ENCODE results near the gene VPS13C. TPM values are rescaled to one million over a fixed set of nuclear protein-coding genes. Genes with fewer than 3 reads are reported as not detected.

Gene VPS13C
- total RNA-seq, 1 experiment from 2014 or later = 18.6 TPM

DNA sequence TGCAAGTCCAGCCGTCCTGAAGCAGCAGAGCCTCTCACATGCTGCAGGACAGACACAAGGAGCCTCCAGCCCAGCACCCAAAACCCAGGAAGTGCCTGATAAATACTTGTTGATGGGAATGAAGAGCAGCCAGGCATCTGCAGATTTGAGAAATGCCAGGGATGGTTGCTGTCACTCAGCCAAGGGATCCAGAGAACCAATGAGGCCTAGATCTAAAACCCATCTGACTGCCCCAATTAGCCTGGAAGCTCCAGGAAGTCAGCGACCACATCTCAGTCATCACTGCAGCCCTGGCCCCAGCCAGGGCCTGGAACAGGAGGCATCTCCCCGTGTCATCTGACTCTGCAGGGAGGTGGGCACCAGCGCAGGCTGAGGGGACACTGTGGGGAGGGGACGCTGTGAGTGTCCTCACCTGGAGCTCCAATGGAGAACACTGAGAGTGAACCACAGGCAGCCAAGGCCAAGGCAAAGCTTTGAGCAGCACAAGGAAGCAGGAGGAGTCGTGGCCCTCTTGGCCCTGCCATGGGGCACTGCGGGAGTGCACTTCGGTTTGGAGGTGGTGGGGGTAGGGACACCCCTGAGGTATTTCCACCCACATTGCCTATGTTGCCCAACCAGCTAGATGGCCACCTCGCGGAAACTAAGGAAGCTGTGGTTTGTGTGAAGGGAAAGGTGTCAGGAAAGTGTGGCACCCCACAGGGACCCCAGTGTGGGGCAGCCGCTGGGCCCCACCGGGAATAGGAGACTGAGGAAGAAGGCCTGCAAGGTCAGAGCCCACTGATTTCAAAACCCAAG, 229.5 kb downstream of the VPS13C start (continued):
- TF ChIP-seq, protein P1, sequence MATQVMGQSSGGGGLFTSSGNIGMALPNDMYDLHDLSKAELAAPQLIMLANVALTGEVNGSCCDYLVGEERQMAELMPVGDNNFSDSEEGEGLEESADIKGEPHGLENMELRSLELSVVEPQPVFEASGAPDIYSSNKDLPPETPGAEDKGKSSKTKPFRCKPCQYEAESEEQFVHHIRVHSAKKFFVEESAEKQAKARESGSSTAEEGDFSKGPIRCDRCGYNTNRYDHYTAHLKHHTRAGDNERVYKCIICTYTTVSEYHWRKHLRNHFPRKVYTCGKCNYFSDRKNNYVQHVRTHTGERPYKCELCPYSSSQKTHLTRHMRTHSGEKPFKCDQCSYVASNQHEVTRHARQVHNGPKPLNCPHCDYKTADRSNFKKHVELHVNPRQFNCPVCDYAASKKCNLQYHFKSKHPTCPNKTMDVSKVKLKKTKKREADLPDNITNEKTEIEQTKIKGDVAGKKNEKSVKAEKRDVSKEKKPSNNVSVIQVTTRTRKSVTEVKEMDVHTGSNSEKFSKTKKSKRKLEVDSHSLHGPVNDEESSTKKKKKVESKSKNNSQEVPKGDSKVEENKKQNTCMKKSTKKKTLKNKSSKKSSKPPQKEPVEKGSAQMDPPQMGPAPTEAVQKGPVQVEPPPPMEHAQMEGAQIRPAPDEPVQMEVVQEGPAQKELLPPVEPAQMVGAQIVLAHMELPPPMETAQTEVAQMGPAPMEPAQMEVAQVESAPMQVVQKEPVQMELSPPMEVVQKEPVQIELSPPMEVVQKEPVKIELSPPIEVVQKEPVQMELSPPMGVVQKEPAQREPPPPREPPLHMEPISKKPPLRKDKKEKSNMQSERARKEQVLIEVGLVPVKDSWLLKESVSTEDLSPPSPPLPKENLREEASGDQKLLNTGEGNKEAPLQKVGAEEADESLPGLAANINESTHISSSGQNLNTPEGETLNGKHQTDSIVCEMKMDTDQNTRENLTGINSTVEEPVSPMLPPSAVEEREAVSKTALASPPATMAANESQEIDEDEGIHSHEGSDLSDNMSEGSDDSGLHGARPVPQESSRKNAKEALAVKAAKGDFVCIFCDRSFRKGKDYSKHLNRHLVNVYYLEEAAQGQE (IDR thresholded peaks at IDR 0.05; ENCODE audit: low read depth) = no peak
- TF ChIP-seq ELF1 (IDR thresholded peaks at IDR 0.05; ENCODE audit: borderline replicate concordance, low read depth) = no peak
- TF ChIP-seq EZH2 (IDR thresholded peaks at IDR 0.05) = no peak
- TF ChIP-seq TCF7L2 (IDR thresholded peaks at IDR 0.05; ENCODE audit: borderline replicate concordance, extremely low read depth, insufficient read depth, insufficient read length) = no peak

DNA sequence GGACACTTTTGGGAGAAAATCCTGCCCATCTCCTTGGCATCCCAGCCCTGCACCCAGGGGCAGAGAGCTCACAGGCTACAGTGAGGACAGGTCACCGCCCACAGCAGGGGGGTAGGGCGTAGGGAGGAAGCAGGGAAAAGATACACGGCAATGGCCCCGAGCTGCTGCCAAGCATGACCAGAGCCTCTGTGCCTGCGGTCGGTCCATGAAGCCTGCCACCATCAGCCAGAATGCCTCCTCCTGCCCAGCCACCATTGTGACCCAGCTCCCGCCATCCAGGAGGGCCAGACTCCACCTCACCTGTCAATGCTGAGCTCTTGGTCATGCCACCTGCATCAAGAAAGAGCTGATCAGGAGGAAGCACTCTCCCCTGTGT, 230.7 kb downstream of the VPS13C start:
- BruUV-seq (replicated peaks) = no TSS peak
- ChIA-PET CTCF (interaction anchor here (0.6 kb wide), 1 partner anchor 662 kb away, joined by 5 read pairs; no protein-coding TSS in a partner anchor), POLR2A (no interaction called here), RAD21 (ENCODE audit: low non-redundant PET in 1 of 2, low total read pairs in 2 of 2, uncharacterized antibody in 2 of 2, unreplicated experiment in 2 of 2) (no interaction called here)
- TF ChIP-seq EGR1 (IDR thresholded peaks at IDR 0.05; ENCODE audit: low read depth) = no peak
- no peak for TF ChIP-seq YY1 (IDR thresholded peaks at IDR 0.05; ENCODE audit: extremely low read depth, insufficient replicate concordance, low read depth, low read length)
- TF ChIP-seq EZH2phosphoT487 (IDR thresholded peaks at IDR 0.05; ENCODE audit: borderline replicate concordance) = no peak
- no peak for TF ChIP-seq POLR2A (IDR thresholded peaks at IDR 0.05; ENCODE audit: borderline replicate concordance, extremely low read depth, insufficient read depth, insufficient read length)
- TF ChIP-seq, protein P2, sequence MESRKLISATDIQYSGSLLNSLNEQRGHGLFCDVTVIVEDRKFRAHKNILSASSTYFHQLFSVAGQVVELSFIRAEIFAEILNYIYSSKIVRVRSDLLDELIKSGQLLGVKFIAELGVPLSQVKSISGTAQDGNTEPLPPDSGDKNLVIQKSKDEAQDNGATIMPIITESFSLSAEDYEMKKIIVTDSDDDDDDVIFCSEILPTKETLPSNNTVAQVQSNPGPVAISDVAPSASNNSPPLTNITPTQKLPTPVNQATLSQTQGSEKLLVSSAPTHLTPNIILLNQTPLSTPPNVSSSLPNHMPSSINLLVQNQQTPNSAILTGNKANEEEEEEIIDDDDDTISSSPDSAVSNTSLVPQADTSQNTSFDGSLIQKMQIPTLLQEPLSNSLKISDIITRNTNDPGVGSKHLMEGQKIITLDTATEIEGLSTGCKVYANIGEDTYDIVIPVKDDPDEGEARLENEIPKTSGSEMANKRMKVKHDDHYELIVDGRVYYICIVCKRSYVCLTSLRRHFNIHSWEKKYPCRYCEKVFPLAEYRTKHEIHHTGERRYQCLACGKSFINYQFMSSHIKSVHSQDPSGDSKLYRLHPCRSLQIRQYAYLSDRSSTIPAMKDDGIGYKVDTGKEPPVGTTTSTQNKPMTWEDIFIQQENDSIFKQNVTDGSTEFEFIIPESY (IDR thresholded peaks at IDR 0.05; ENCODE audit: extremely low read depth, insufficient replicate concordance, low read length) = no peak
- TF ChIP-seq ELF1 (IDR thresholded peaks at IDR 0.05; ENCODE audit: borderline replicate concordance, low read depth) = no peak
- no peak for TF ChIP-seq CEBPB (IDR thresholded peaks at IDR 0.05; ENCODE audit: low read depth)
- TF ChIP-seq, protein P3, sequence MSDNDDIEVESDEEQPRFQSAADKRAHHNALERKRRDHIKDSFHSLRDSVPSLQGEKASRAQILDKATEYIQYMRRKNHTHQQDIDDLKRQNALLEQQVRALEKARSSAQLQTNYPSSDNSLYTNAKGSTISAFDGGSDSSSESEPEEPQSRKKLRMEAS (IDR thresholded peaks at IDR 0.05) = no peak
- TF ChIP-seq CBX3 (IDR thresholded peaks at IDR 0.05; ENCODE audit: low read depth) = no peak
- TF ChIP-seq JUND (IDR thresholded peaks at IDR 0.05) = no peak
- TF ChIP-seq, protein P4, sequence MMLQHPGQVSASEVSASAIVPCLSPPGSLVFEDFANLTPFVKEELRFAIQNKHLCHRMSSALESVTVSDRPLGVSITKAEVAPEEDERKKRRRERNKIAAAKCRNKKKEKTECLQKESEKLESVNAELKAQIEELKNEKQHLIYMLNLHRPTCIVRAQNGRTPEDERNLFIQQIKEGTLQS (IDR thresholded peaks at IDR 0.05) = no peak
- TF ChIP-seq SIN3A (IDR thresholded peaks at IDR 0.05; ENCODE audit: low read depth) = no peak
- TF ChIP-seq SP1 (IDR thresholded peaks at IDR 0.05; ENCODE audit: low read depth) = no peak
- H3K4me2 ChIP-seq (ENCODE audit: low read length) = no peak overlapping the region
- H3K79me2 ChIP-seq (ENCODE audit: insufficient read depth, low read length) = no peaks in the 10 kb centered on the region
- no peak overlapping the region for H3K4me3 ChIP-seq (replicated peaks in 1 of 2; ENCODE audit: low read depth in 1 of 2, low read length in 2 of 2)
- intact Hi-C loops (cut with micrococcal nuclease) = no loop called here
- H2AFZ ChIP-seq (ENCODE audit: low read depth, low read length, poor library complexity, severe bottlenecking) = no peak overlapping the region
- no peaks in the 10 kb centered on the region for H4K20me1 ChIP-seq (ENCODE audit: insufficient read depth)
- H3K4me1 ChIP-seq (ENCODE audit: control insufficient read depth in 1 of 2, insufficient read depth in 2 of 2, low read length in 2 of 2) = no peaks in the 10 kb centered on the region
- no peaks in the 10 kb centered on the region for H3K9me2 ChIP-seq (ENCODE audit: insufficient read depth)
- no peaks in the 10 kb centered on the region for H3K36me3 ChIP-seq (ENCODE audit: control insufficient read depth in 1 of 2, insufficient read depth in 2 of 2, low read length in 2 of 2)
- no peak overlapping the region for H3K27ac ChIP-seq (ENCODE audit: low read depth, low read length)
- DNase-seq (ENCODE audit: low read depth, low spot score) (no peak), ATAC-seq (no peak)
- H3K9ac ChIP-seq (ENCODE audit: low read length) = no peak overlapping the region
- H3K9me3 ChIP-seq (ENCODE audit: control insufficient read depth in 1 of 2, insufficient read depth in 1 of 2, low read depth in 1 of 2, low read length in 2 of 2) = no peaks in the 10 kb centered on the region
- no peaks in the 10 kb centered on the region for H3K27me3 ChIP-seq (ENCODE audit: insufficient read depth, low read length)
